ENCODE results near the gene CAMK1D.

The CAMK1D gene

DNA sequence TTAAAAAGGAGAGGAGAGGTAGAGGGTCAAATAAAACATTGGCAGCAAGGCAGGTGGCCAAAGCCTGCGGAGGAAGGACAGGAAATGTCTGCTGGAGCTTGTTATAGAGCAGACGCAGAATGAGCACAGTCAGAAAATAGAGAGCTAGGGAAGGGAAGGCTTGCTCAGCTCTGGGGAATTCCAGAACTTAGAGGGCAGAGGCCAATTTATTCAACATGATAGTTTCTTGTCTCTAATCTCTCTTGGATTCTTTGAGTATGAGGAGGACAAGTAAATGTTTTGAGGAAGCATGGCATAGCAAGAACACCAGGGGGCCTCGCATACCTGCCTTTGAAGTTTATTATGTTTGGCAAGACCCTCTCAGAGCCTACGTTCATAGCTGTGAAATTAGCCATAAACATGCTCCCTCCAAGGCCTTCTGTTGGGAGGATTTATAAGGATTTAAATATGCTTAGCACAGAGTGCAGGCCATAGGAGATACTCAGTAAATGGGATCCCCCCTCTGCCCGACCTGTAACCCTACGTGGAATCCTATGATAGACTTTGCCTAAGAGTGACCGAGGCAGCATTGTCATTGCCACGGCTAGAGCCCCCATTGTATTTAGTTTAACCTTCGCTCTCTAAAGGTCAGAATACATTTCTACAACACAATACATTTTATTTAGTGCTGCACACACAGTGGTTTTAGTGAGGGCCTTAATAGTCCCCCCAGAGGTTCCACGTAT lies 358.3 kb downstream of the CAMK1D start (continued):
- TF ChIP-seq ZNF561 (tag by site-specific recombination; IDR thresholded peaks at IDR 0.05; ENCODE audit: borderline replicate concordance) (peak; percentile 70; the same call in 1 of the 2 replicates), FEZF1 (tag by site-specific recombination; IDR thresholded peaks at IDR 0.05) (peak; percentile 35), ZNF830 (tag by site-specific recombination; IDR thresholded peaks at IDR 0.05; ENCODE audit: low read depth) (no peak), ZIC2 (tag by site-specific recombination; IDR thresholded peaks at IDR 0.05) (0 out of 2 replicates have a peak, but pooled peaks have one; percentile 39), ZNF133 (tag by site-specific recombination; IDR thresholded peaks at IDR 0.05) (no peak), ZNF555 (tag by site-specific recombination; conservative IDR thresholded peaks at IDR 0.05) (no peak), ZNF174 (tag by site-specific recombination; IDR thresholded peaks at IDR 0.05) (no peak), ZNF514 (tag by site-specific recombination; IDR thresholded peaks at IDR 0.05) (no peak), ZBTB8A (tag by site-specific recombination; IDR thresholded peaks at IDR 0.05) (0 out of 2 replicates have a peak, but pooled peaks have one; percentile 13), ZNF791 (tag by site-specific recombination; IDR thresholded peaks at IDR 0.05) (no peak), ZNF654 (tag by site-specific recombination; IDR thresholded peaks at IDR 0.05; ENCODE audit: low read depth) (peak; percentile 36; the same call in 1 of the 2 replicates), BCL11A (tag by site-specific recombination; IDR thresholded peaks at IDR 0.05; ENCODE audit: low read depth) (peak; percentile 44; the same call in 1 of the 2 replicates), WT1 (tag by site-specific recombination; IDR thresholded peaks at IDR 0.05) (peak; percentile 95), ZNF843 (tag by site-specific recombination; IDR thresholded peaks at IDR 0.05) (peak; percentile 75), IKZF3 (tag by site-specific recombination; IDR thresholded peaks at IDR 0.05) (0 out of 2 replicates have a peak, but pooled peaks have one; percentile 27), ZNF560 (tag by site-specific recombination; IDR thresholded peaks at IDR 0.05; ENCODE audit: borderline replicate concordance) (no peak)
- TF ChIP-seq, protein P1, sequence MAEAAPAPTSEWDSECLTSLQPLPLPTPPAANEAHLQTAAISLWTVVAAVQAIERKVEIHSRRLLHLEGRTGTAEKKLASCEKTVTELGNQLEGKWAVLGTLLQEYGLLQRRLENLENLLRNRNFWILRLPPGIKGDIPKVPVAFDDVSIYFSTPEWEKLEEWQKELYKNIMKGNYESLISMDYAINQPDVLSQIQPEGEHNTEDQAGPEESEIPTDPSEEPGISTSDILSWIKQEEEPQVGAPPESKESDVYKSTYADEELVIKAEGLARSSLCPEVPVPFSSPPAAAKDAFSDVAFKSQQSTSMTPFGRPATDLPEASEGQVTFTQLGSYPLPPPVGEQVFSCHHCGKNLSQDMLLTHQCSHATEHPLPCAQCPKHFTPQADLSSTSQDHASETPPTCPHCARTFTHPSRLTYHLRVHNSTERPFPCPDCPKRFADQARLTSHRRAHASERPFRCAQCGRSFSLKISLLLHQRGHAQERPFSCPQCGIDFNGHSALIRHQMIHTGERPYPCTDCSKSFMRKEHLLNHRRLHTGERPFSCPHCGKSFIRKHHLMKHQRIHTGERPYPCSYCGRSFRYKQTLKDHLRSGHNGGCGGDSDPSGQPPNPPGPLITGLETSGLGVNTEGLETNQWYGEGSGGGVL (tag by site-specific recombination; IDR thresholded peaks at IDR 0.05): no peak
- TF ChIP-seq, protein P2, sequence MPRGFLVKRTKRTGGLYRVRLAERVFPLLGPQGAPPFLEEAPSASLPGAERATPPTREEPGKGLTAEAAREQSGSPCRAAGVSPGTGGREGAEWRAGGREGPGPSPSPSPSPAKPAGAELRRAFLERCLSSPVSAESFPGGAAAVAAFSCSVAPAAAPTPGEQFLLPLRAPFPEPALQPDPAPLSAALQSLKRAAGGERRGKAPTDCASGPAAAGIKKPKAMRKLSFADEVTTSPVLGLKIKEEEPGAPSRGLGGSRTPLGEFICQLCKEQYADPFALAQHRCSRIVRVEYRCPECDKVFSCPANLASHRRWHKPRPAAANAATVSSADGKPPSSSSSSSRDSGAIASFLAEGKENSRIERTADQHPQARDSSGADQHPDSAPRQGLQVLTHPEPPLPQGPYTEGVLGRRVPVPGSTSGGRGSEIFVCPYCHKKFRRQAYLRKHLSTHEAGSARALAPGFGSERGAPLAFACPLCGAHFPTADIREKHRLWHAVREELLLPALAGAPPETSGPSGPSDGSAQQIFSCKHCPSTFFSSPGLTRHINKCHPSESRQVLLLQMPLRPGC (tag by site-specific recombination; IDR thresholded peaks at IDR 0.05): no peak
- TF ChIP-seq, protein P3, sequence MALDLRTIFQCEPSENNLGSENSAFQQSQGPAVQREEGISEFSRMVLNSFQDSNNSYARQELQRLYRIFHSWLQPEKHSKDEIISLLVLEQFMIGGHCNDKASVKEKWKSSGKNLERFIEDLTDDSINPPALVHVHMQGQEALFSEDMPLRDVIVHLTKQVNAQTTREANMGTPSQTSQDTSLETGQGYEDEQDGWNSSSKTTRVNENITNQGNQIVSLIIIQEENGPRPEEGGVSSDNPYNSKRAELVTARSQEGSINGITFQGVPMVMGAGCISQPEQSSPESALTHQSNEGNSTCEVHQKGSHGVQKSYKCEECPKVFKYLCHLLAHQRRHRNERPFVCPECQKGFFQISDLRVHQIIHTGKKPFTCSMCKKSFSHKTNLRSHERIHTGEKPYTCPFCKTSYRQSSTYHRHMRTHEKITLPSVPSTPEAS (tag by site-specific recombination; IDR thresholded peaks at IDR 0.05): 0 out of 2 replicates have a peak, but pooled peaks have one; percentile 30
- TF ChIP-seq, protein P4, sequence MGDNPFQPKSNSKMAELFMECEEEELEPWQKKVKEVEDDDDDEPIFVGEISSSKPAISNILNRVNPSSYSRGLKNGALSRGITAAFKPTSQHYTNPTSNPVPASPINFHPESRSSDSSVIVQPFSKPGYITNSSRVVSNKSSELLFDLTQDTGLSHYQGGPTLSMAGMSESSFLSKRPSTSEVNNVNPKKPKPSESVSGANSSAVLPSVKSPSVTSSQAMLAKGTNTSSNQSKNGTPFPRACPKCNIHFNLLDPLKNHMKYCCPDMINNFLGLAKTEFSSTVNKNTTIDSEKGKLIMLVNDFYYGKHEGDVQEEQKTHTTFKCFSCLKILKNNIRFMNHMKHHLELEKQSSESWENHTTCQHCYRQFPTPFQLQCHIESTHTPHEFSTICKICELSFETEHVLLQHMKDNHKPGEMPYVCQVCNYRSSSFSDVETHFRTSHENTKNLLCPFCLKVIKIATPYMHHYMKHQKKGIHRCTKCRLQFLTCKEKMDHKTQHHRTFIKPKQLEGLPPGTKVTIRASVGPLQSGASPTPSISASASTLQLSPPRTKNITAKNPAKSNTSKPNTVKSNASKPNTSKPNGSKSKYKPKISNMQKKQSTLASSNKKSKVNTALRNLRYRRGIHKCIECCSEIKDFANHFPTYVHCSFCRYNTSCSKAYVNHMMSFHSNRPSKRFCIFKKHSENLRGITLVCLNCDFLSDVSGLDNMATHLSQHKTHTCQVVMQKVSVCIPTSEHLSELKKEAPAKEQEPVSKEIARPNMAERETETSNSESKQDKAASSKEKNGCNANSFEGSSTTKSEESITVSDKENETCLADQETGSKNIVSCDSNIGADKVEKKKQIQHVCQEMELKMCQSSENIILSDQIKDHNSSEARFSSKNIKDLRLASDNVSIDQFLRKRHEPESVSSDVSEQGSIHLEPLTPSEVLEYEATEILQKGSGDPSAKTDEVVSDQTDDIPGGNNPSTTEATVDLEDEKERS (tag by site-specific recombination; IDR thresholded peaks at IDR 0.05): no peak
- TF ChIP-seq, protein P5, sequence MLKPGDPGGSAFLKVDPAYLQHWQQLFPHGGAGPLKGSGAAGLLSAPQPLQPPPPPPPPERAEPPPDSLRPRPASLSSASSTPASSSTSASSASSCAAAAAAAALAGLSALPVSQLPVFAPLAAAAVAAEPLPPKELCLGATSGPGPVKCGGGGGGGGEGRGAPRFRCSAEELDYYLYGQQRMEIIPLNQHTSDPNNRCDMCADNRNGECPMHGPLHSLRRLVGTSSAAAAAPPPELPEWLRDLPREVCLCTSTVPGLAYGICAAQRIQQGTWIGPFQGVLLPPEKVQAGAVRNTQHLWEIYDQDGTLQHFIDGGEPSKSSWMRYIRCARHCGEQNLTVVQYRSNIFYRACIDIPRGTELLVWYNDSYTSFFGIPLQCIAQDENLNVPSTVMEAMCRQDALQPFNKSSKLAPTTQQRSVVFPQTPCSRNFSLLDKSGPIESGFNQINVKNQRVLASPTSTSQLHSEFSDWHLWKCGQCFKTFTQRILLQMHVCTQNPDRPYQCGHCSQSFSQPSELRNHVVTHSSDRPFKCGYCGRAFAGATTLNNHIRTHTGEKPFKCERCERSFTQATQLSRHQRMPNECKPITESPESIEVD (tag by site-specific recombination; IDR thresholded peaks at IDR 0.05): peak; percentile 65
- TF ChIP-seq, protein P6, sequence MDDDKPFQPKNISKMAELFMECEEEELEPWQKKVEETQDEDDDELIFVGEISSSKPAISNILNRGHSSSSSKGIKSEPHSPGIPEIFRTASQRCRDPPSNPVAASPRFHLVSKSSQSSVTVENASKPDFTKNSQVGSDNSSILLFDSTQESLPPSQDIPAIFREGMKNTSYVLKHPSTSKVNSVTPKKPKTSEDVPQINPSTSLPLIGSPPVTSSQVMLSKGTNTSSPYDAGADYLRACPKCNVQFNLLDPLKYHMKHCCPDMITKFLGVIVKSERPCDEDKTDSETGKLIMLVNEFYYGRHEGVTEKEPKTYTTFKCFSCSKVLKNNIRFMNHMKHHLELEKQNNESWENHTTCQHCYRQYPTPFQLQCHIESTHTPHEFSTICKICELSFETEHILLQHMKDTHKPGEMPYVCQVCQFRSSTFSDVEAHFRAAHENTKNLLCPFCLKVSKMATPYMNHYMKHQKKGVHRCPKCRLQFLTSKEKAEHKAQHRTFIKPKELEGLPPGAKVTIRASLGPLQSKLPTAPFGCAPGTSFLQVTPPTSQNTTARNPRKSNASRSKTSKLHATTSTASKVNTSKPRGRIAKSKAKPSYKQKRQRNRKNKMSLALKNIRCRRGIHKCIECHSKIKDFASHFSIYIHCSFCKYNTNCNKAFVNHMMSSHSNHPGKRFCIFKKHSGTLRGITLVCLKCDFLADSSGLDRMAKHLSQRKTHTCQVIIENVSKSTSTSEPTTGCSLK (tag by site-specific recombination; IDR thresholded peaks at IDR 0.05): no peak
- TF ChIP-seq, protein P7, sequence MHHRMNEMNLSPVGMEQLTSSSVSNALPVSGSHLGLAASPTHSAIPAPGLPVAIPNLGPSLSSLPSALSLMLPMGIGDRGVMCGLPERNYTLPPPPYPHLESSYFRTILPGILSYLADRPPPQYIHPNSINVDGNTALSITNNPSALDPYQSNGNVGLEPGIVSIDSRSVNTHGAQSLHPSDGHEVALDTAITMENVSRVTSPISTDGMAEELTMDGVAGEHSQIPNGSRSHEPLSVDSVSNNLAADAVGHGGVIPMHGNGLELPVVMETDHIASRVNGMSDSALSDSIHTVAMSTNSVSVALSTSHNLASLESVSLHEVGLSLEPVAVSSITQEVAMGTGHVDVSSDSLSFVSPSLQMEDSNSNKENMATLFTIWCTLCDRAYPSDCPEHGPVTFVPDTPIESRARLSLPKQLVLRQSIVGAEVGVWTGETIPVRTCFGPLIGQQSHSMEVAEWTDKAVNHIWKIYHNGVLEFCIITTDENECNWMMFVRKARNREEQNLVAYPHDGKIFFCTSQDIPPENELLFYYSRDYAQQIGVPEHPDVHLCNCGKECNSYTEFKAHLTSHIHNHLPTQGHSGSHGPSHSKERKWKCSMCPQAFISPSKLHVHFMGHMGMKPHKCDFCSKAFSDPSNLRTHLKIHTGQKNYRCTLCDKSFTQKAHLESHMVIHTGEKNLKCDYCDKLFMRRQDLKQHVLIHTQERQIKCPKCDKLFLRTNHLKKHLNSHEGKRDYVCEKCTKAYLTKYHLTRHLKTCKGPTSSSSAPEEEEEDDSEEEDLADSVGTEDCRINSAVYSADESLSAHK (tag by site-specific recombination; IDR thresholded peaks at IDR 0.05): peak; percentile 48; the same call in 1 of the 2 replicates

Measured in HEK293 (cell line).